HG03354 (cell line): Measurements from ENCODE around the gene NDUFS1.
"Not testable (repeated sequence)": the region's sequence is repeated elsewhere in the genome, so short reads cannot be mapped to it uniquely, and the experiment has no call there.

Source experiments
- ATAC-seq: cut with Tn5 transposase; IDR thresholded peaks from one replicate; pipeline ENCODE4 v1.9.1; 2021; ENCODE audit warnings: mild to moderate bottlenecking; ENCODE audit not compliant: unreplicated experiment, poor library complexity, severe bottlenecking

The NDUFS1 gene

DNA sequence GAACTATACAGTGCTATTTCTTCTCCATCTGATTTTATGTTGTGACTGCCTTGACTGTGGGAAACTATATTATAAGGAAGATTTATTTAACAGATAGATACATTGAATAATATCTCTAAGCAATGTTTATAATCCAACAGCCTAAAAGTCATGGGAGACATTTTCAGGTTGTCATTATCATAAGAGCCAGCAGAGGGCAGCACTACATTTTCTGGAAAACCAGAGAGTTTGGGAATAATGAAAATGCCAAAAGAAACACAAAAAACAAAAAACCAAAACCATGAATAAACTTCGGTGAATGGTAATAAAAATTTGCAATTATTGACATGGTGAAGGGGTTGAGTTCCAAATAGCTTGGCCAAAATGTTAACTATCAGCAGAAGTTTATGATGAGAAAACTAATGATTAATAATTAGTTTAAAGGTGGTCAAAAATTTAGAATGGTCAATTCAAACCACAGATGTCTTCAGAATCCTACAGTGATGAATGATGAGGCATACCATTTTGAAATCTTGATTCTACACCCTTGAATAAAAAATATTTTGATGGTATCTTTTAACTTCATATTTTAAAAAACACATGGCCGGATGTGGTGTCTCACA is 5.1 kb upstream of the NDUFS1 start:
- ATAC-seq = no peak

GRCh38 chr2:206163251-206163880 is 4.1 kb upstream of the NDUFS1 start:
- no peak for ATAC-seq

DNA sequence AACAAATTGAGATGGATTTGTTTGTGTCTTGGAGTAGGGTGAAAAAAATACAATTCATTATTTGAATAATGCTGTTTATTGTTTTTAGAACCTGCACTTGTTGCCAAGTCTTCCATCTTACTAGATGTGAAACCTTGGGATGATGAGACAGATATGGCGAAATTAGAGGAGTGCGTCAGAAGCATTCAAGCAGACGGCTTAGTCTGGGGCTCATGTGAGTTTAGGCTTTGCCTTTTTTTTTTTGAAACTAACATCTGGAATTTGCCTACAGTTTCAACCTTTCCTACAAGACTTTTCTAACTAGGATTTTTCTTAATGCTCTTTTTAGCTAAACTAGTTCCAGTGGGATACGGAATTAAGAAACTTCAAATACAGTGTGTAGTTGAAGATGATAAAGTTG is 3.2 kb upstream of the NDUFS1 start:
- not testable (repeated sequence) for ATAC-seq

DNA sequence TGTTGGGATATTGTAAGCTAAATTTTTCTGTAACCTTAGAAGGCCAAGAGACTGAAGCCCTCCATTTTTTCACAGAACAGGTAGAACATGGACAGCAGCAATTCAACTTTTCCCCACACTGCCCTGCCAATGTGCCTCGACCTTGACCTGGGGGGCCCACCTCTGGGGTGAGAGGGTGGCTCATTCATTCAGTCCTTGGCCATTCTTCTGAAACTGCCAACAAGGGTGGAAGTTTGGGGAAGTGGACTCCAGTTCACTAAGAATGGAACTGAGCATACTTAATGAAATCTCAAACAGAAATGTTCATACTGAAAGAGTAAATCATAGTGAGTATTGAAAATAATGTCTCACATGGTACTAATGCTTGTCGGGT is 1.5 kb upstream of the NDUFS1 start:
- no peak for ATAC-seq

DNA sequence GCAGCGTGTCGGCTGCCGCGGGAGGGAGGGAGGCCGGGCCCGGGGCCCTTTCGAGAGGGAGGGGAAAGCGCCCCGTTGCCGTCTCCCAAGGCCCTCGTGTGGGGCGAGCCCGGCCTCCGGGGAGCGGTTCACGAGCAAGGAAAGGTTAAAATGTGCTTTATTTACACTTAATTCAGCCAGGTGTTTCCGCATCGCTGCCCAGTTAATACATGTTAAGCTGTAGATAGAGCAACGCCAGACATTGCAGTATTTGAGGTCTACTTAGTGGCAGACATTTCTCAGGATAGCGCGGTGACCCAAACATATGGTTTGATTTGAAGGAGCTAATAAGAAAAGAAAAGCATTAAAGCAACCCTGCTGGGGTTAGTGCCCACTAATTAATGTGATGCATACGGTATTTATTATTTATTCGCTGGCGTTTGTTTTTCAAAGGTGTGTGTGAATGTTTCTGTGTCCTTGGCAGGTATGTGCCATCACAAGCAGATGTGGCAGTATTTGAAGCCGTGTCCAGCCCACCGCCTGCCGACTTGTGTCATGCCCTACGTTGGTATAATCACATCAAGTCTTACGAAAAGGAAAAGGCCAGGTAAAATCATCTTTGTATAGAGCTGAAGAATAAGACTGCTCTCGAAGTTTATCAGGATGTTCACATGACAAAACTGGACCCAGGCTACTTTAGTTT is 1.0 kb upstream of the NDUFS1 start:
- peak; percentile 59 for ATAC-seq

DNA sequence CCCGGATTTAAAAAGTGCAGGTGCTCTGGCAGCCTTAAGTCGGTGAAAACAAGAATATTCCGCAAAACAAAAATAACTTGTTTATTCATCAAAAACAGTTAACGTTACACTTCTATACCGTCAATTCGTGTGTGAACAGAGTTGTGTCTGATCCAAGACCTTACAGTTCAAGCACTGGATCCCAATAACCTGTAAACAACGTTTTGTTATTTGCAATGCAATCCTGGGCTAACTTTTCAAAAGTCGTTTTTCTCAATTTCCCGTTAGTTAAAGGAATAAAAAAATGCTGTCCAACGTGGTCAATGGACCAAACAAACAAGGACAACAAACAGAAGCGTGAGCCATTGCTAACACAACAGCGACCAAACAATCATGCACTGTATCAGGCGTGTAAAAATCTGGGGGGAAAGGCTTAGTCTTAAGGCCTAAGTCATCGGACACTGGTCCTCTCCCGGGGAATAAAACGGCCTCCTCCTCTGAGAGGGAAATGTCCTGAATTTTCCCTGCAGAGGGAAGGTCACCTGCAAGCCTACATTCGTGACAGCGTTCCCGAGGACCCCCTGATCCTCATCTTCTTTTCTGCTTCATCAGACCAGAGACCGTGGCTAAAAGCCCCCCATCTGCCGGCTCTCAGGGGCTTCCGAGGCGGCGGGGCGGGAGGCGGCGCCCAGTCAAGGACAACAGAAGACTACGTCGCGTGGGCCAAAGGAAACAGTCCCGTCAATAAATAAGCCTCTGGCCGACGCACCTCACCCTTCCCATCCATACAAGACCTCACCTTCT is 490 bp downstream of the NDUFS1 start:
- ATAC-seq = peak; percentile 21

- ATAC-seq = not testable (repeated sequence)
Observed at GRCh38 chr2:206157014-206157413, 2.2 kb downstream of the NDUFS1 start.

DNA sequence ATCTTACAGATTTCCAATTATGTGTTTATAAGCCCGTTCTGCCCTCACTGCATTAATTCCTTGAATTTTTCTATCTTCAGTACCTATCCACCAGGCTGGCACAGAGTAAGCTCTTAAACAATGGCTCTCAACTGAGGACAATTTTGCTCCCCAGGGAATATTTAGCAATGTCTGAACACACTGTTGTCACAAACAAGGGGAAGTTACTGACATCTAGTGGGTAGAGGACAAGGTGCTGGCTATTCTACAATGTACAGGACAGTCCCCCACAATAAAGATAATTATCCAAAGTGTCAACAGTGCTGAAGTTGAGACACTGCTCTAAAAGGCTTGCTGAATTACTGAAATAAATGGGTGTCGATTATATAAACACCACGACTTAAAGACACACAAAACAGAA is 5.0 kb downstream of the NDUFS1 start:
- peak; percentile 52 for ATAC-seq

GRCh38 chr2:206150631-206151030 is 8.6 kb downstream of the NDUFS1 start:
- ATAC-seq = no peak

GRCh38 chr2:206150168-206150567 is 9.1 kb downstream of the NDUFS1 start:
- ATAC-seq = no peak

- ATAC-seq = no peak
Observed at GRCh38 chr2:206149330-206149729, 9.9 kb downstream of the NDUFS1 start.

- ATAC-seq = no peak
Observed at GRCh38 chr2:206145665-206146064, 13.6 kb downstream of the NDUFS1 start.

- ATAC-seq = no peak
Observed at GRCh38 chr2:206144383-206144782, 14.9 kb downstream of the NDUFS1 start.

DNA sequence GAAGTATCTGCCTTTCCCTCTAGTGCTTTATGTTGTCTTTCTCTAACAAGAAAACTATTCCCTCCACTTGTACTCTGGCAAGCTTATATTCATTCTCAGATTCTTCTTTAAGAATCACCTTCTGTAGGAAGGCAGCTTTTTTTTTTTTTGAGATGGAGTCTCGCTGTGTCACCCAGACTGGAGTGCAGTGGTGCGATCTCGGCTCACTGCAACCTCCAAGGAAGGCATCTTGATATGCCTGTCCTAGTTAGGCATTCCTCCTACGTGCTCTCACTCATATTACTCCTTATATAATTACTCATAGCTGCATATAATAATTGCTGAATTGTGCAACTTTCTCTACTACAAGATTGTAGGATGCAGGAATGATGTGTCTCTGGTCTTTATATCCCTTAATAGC is 15.8 kb downstream of the NDUFS1 start:
- no peak for ATAC-seq

DNA sequence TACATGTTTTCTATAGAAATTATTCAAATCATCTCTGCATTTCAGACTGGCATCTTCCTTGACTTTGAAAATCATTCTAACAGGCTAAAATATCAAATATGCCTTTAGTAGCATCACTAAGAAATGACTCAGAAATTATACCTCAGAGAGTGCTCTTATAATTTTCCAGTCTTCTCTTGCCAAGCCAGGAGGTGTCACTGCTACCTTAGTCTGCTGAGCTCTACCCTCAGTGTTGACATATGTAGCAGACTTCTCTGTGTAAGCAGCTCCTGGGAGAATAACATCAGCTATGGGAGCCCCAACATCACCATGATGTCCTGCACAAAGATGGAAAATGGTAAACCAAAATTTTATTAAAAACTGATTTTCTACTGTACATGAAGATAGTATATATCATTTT is 31.6 kb downstream of the NDUFS1 start:
- peak; percentile 51 for ATAC-seq

DNA sequence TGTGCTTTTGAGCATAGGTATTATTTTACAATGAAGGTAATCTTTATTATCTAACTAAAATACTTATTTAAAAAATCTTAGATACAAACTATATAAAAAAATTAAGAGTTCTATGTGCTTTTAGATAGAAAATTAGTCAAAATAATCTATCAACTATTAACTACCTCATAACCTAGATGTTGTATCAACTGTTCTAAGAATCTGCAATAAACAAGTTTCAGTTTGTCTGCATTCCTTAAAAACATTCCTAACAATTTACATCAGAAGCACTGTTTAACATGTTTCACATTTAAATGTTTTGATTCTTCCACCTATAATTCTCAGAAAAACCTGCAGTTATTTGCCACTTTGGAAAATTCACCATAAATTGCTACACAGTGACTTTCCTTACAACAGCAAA is 33.3 kb downstream of the NDUFS1 start:
- no peak for ATAC-seq

DNA sequence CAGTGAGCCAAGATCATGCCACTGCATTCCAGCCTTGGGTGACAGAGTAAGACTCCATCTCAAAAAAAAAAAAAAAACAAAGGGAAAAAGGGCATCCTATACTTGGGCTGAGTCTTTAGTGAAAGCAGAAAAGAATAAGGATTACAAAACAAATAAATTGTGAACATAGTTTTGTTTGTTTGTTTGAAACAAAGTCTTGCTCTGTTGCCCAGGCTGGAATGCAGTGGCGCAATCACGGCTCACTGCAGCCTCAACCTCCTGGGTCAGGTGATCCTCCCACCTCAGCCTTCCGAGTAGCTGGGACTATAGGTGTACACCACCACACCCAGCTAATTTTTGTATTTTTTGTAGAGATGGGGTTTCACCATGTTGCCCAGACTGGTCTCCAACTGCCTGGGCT is 36.7 kb downstream of the NDUFS1 start:
- not testable (repeated sequence) for ATAC-seq

GRCh38 chr2:206116278-206116677 is 43.0 kb downstream of the NDUFS1 start:
- ATAC-seq = no peak

- no peak for ATAC-seq
Observed at GRCh38 chr2:206115026-206115578, 44.1 kb downstream of the NDUFS1 start.

GRCh38 chr2:206112846-206113547 is 46.2 kb downstream of the NDUFS1 start:
- ATAC-seq = no peak
